D721Med (cell line): ENCODE results near the gene PLD1.

Source experiments
- DNase-seq: peaks from one replicate; pipeline ENCODE4 v3.0.0; 2011; ENCODE audit warnings: low spot score; ENCODE audit not compliant: insufficient read length
- FAIRE-seq: peaks from 2 replicates; lab custom pipeline; 2011; peaks lifted over from hg19 to GRCh38; lab: Jason Lieb, UNC
- TF ChIP-seq, protein P1 (sequence below): IDR thresholded peaks from 2 replicates; pipeline ENCODE4 v1.5.1; 2012; ENCODE audit warnings: mild to moderate bottlenecking, control low read depth; ENCODE audit not compliant: insufficient read depth; ENCODE audit errors: missing control alignments

Gene PLD1

DNA sequence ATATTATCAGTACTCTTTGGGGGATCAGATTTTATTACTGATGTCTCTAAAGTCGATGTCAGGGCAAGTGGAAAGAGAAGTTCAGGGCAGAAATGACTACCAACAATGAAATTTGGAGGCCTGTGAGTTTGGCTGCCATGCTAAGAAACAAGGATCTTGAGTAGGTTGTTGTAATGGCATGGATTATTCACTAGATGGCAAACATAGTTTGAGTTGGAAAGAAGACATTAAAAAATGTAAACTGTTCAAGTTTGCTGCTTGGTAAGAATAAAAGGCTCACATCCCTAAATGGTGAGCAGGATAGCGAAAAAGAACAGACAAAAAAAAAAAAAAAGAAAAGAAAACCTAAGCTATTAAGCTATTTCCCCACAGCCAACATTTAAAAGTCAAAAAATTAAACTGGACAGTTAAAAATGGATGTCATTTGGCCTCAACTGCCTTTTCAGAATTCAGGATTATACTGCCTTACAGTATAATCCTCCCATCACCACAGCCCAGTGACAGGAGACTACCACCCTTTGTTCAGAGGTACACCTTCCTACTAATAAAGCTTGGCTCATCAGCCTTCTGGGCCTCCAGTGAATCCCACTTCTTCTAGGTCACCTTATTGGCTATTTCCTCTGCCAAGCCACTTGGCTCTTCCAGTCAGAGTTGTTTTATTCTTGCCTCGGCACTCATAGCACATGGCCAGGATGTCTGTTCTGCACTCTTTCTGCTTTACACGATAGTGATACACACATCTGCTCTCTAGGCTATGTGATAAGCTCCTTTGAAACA is 163.7 kb downstream of the PLD1 start:
- FAIRE-seq (no peak), DNase-seq (no peak)
- TF ChIP-seq, protein P1, sequence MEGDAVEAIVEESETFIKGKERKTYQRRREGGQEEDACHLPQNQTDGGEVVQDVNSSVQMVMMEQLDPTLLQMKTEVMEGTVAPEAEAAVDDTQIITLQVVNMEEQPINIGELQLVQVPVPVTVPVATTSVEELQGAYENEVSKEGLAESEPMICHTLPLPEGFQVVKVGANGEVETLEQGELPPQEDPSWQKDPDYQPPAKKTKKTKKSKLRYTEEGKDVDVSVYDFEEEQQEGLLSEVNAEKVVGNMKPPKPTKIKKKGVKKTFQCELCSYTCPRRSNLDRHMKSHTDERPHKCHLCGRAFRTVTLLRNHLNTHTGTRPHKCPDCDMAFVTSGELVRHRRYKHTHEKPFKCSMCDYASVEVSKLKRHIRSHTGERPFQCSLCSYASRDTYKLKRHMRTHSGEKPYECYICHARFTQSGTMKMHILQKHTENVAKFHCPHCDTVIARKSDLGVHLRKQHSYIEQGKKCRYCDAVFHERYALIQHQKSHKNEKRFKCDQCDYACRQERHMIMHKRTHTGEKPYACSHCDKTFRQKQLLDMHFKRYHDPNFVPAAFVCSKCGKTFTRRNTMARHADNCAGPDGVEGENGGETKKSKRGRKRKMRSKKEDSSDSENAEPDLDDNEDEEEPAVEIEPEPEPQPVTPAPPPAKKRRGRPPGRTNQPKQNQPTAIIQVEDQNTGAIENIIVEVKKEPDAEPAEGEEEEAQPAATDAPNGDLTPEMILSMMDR = peak; percentile 38

- no peak for FAIRE-seq
- TF ChIP-seq, protein P1 = no peak
- no peak for DNase-seq
Observed at GRCh38 chr3:171644681-171645080, 165.6 kb downstream of the PLD1 start.

DNA sequence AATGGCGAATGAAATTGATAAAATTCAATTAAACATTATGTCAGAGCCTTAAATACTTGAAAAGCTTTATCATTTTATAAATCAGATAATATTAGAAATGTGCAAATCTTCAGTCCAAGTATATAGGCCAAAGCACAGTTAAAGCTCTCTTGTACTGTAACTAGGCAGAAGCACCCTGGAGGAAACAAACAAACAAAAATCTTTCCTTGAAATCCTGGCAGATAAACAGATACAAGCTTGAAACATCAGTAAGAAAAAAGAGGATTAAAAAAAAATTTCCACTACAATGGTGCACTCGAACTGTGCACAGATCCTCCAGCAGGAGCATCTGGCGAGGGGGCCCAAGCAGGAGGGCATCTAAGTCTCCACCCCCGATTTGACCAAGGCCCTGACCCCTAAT is 166.6 kb downstream of the PLD1 start:
- DNase-seq = no peak
- no peak for FAIRE-seq

DNA sequence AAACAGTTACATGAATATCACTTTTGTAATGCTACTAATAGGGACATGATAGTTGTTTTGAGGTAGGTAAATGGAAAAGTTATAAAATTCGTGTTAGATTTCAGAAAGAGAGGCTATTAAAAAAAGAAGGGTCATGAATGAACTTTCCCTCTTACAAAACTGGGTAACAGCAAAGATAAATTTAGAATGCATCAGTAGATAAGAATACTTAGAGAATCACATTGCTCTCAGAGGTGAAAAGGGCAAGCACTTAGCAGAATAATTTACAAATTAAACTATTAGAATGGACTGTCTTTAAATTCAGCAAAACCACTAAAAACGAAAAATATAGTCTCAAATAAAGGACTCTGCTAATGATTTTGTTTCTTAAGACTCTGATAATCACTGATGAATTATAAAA is 167.2 kb downstream of the PLD1 start:
- FAIRE-seq (peak; percentile 66), DNase-seq (no peak)
- TF ChIP-seq, protein P1 = no peak

More for the DNA sequence above, 166.6 kb downstream of the PLD1 start:
- TF ChIP-seq, protein P1 = no peak

- no peak for FAIRE-seq
- TF ChIP-seq, protein P1 = no peak
- no peak for DNase-seq
Observed at GRCh38 chr3:171640520-171641412, 169.5 kb downstream of the PLD1 start.

DNA sequence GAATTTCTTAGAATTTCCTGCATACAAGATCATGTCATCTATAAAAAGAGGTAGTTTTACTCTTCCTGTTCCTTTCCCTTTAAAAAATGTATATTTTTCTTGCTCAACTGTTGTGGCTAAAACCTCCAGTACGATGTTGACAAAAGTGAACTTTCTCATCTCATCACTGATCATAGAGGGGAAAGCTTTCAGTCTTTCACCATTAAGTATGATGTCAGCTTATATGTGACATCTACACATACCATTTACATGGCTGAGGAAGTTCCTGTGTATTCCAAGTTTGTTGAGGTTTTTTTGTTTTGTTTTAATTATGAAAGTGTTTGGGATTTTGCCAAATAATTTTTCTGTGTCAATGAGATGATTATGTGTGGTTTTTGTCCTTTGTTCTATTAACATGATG is 173.6 kb downstream of the PLD1 start:
- TF ChIP-seq, protein P1 = no peak
- FAIRE-seq (no peak), DNase-seq (no peak)
